H1 (cell line): ENCODE results near the gene AMZ1. TPM values are rescaled to one million over a fixed set of nuclear protein-coding genes. Genes with fewer than 3 reads are reported as not detected.
A peak's percentile ranks its signal among the peaks of the same experiment; 100 is the strongest.

ENCODE experiments used
- CTCF ChIA-PET: fragments of 300-600 bp; sonication (Branson Sonifier 250); formaldehyde crosslinking; loops from one replicate; lab custom pipeline; 2021; ENCODE audit not compliant: partially characterized antibody; lab: Charles Lee
- POLR2A ChIA-PET: fragments of 300-600 bp; sonication (Branson Sonifier 250); formaldehyde crosslinking; loops from one replicate; lab custom pipeline; 2021; ENCODE audit warnings: inconsistent platforms; ENCODE audit not compliant: partially characterized antibody; lab: Charles Lee
- DNase-seq, 2 experiments: peaks; one replicate each; pipeline versions ENCODE4 v3.0.0 to v3.0.0-alpha.2; 2010 to 2022; ENCODE audit warnings: low spot score in 2 of 2, low read depth in 1 of 2, mixed read lengths in 1 of 2
- FAIRE-seq: peaks from 2 replicates; lab custom pipeline; 2011; peaks lifted over from hg19 to GRCh38; lab: Jason Lieb, UNC
- H2AFZ ChIP-seq: 2 replicates; pipeline ENCODE4 v1.8.1; 2012; ENCODE audit warnings: low read length, inconsistent platforms
- H2AK5ac ChIP-seq: 2 replicates; pipeline ENCODE4 v1.6.1; 2013; ENCODE audit warnings: low read depth, low read length
- H2BK120ac ChIP-seq: replicated peaks from 2 replicates; pipeline ENCODE3; 2013; ENCODE audit warnings: low read depth, low read length, inconsistent platforms
- H2BK12ac ChIP-seq: 2 replicates; pipeline ENCODE4 v1.6.1; 2013; ENCODE audit warnings: low read depth, low read length
- H2BK15ac ChIP-seq: 2 replicates; pipeline ENCODE4 v1.6.1; 2013; ENCODE audit warnings: low read length
- H2BK20ac ChIP-seq: 2 replicates; pipeline ENCODE4 v1.6.1; 2013; ENCODE audit warnings: low read length
- H2BK5ac ChIP-seq: 2 replicates; pipeline ENCODE4 v1.6.1; 2013; ENCODE audit warnings: low read depth, low read length
- H3K14ac ChIP-seq: 2 replicates; pipeline ENCODE4 v1.6.1; 2013; ENCODE audit warnings: inconsistent platforms; ENCODE audit not compliant: insufficient read length
- H3K18ac ChIP-seq: 2 replicates; pipeline ENCODE4 v1.6.1; 2013; ENCODE audit warnings: low read length; ENCODE audit errors: extremely low read depth
- H3K23ac ChIP-seq: 2 replicates; pipeline ENCODE4 v1.6.1; 2013; ENCODE audit warnings: inconsistent platforms; ENCODE audit not compliant: insufficient read length
- H3K23me2 ChIP-seq: 2 replicates; pipeline ENCODE4 v1.6.1; 2013; ENCODE audit warnings: low read depth, low read length
- H3K27ac ChIP-seq: 2 replicates; pipeline ENCODE4 v1.6.1; 2011; ENCODE audit warnings: low read depth, low read length, inconsistent platforms
- H3K27me3 ChIP-seq, 4 experiments: replicated peaks in 1 of 4; 1 replicate in 1 of 4; 2 replicates in 3 of 4; pipeline versions ENCODE4 v1.6.1 to v1.8.1; 2011 to 2013; ENCODE audit warnings: low read length in 3 of 4, mild to moderate bottlenecking in 3 of 4, inconsistent platforms in 2 of 4, mixed read lengths in 2 of 4, moderate library complexity in 1 of 4; ENCODE audit not compliant: control insufficient read depth in 3 of 4, insufficient read depth in 3 of 4; ENCODE audit errors: extremely low read depth in 1 of 4
- H3K36me3 ChIP-seq, 4 experiments: 2 replicates each; pipeline versions ENCODE4 v1.6.1 to v1.8.1; 2011 to 2013; ENCODE audit warnings: mild to moderate bottlenecking in 4 of 4, low read length in 3 of 4, moderate library complexity in 2 of 4, control low read depth in 1 of 4, inconsistent platforms in 1 of 4; ENCODE audit not compliant: insufficient read depth in 4 of 4, control insufficient read depth in 2 of 4
- H3K4ac ChIP-seq: replicated peaks from 2 replicates; pipeline ENCODE3; 2013; ENCODE audit warnings: low read length, low read depth, mixed read lengths, inconsistent platforms; ENCODE audit not compliant: insufficient read length
- H3K4me1 ChIP-seq, 4 experiments: replicated peaks in 1 of 4; 1 replicate in 1 of 4; 2 replicates in 3 of 4; pipeline versions ENCODE4 v1.6.1 to v1.8.1; 2011 to 2013; ENCODE audit warnings: low read length in 3 of 4, inconsistent platforms in 2 of 4, mixed read lengths in 1 of 4; ENCODE audit not compliant: insufficient read depth in 4 of 4, control insufficient read depth in 3 of 4
- H3K4me2 ChIP-seq, 2 experiments: 2 replicates each; pipeline versions ENCODE4 v1.6.1 to v1.8.1; 2011 to 2013; ENCODE audit warnings: low read depth in 2 of 2, low read length in 2 of 2, control low read depth in 1 of 2, inconsistent platforms in 1 of 2, mild to moderate bottlenecking in 1 of 2; ENCODE audit not compliant: insufficient read depth in 1 of 2
- H3K4me3 ChIP-seq, 4 experiments: fragments of 200-600, 300-600 bp in 1 of 4; sonication (generic), shearing (Covaris generic), sonication (Bioruptor Twin) in 1 of 4; 2 replicates each; pipeline versions ENCODE4 v1.5.1 to v1.8.1; 2011 to 2016; ENCODE audit warnings: low read length in 4 of 4, low read depth in 3 of 4, control low read depth in 2 of 4, inconsistent platforms in 2 of 4, mild to moderate bottlenecking in 2 of 4, mixed read lengths in 1 of 4, moderate library complexity in 1 of 4; ENCODE audit not compliant: insufficient read depth in 2 of 4; ENCODE audit errors: extremely low read depth in 1 of 4
- H3K56ac ChIP-seq: replicated peaks from 2 replicates; pipeline ENCODE3; 2013; ENCODE audit warnings: low read depth, mild to moderate bottlenecking, mixed read lengths, low read length, inconsistent platforms; ENCODE audit not compliant: insufficient read length
- H3K79me1 ChIP-seq: 2 replicates; pipeline ENCODE4 v1.6.1; 2013; ENCODE audit warnings: low read depth, low read length, control low read depth
- H3K79me2 ChIP-seq, 2 experiments: 2 replicates each; pipeline versions ENCODE4 v1.6.1 to v1.8.1; 2012 to 2013; ENCODE audit warnings: low read length in 2 of 2, mild to moderate bottlenecking in 2 of 2, inconsistent platforms in 1 of 2; ENCODE audit not compliant: insufficient read depth in 2 of 2, control insufficient read depth in 1 of 2
- H3K9ac ChIP-seq, 4 experiments: replicated peaks in 1 of 4; 1 replicate in 1 of 4; 2 replicates in 3 of 4; pipeline versions ENCODE4 v1.6.1 to v1.8.1; 2011 to 2013; ENCODE audit warnings: low read depth in 3 of 4, low read length in 3 of 4, control low read depth in 2 of 4, mild to moderate bottlenecking in 2 of 4, moderate library complexity in 2 of 4, inconsistent platforms in 1 of 4; ENCODE audit errors: extremely low read depth in 1 of 4
- H3K9me3 ChIP-seq, 2 experiments: 2 replicates each; pipeline versions ENCODE4 v1.6.1 to v1.8.1; 2012 to 2013; ENCODE audit warnings: mild to moderate bottlenecking in 2 of 2, moderate library complexity in 2 of 2, control low read depth in 1 of 2, inconsistent platforms in 1 of 2, low read depth in 1 of 2, low read length in 1 of 2, mixed read lengths in 1 of 2; ENCODE audit not compliant: insufficient read depth in 2 of 2
- H4K20me1 ChIP-seq, 2 experiments: replicated peaks in 1 of 2; 2 replicates each; pipeline versions ENCODE3 to v1.8.1; 2011 to 2013; ENCODE audit warnings: inconsistent platforms in 2 of 2, low read length in 2 of 2, mild to moderate bottlenecking in 1 of 2; ENCODE audit not compliant: insufficient read depth in 2 of 2, control insufficient read depth in 1 of 2
- H4K5ac ChIP-seq: 2 replicates; pipeline ENCODE4 v1.6.1; 2013; ENCODE audit warnings: low read length, low read depth, mixed read lengths, inconsistent platforms; ENCODE audit not compliant: insufficient read length
- H4K8ac ChIP-seq: 2 replicates; pipeline ENCODE4 v1.8.0; 2013; ENCODE audit warnings: mild to moderate bottlenecking, moderate library complexity, low read length, inconsistent platforms; ENCODE audit not compliant: insufficient read depth; ENCODE audit errors: extremely low read depth
- H4K91ac ChIP-seq: replicated peaks from 2 replicates; pipeline ENCODE3; 2013; ENCODE audit warnings: low read length, mixed read lengths, inconsistent platforms; ENCODE audit not compliant: insufficient read length
- ASH2L ChIP-seq: fragments of 200-600, 300-600 bp; sonication (generic); IDR thresholded peaks from one replicate; pipeline ENCODE4 v1.7.1; 2017; ENCODE audit warnings: low read length
- BRCA1 ChIP-seq: IDR thresholded peaks from 2 replicates; pipeline ENCODE4 v1.6.1; 2012; ENCODE audit warnings: low read depth, low read length, improper control_type of control experiment
- EGR1 ChIP-seq: IDR thresholded peaks from 2 replicates; pipeline ENCODE4 v1.6.1; 2011; ENCODE audit warnings: low read depth, low read length, borderline replicate concordance
- EP300 ChIP-seq, 2 experiments: IDR thresholded peaks; 1 replicate in 1 of 2; 2 replicates in 1 of 2; pipeline ENCODE4 v1.6.1; 2011 to 2012; ENCODE audit warnings: low read depth in 2 of 2, low read length in 2 of 2, mild to moderate bottlenecking in 2 of 2, borderline replicate concordance in 1 of 2, inconsistent platforms in 1 of 2, moderate library complexity in 1 of 2
- FOSL1 ChIP-seq: IDR thresholded peaks from 2 replicates; pipeline ENCODE4 v1.6.1; 2011; ENCODE audit warnings: mild to moderate bottlenecking, low read depth, low read length, moderate library complexity; ENCODE audit not compliant: insufficient read depth
- GTF2F1 ChIP-seq: IDR thresholded peaks from 2 replicates; pipeline ENCODE4 v1.6.1; 2012; ENCODE audit warnings: low read depth, low read length, improper control_type of control experiment, borderline replicate concordance
- KDM5A ChIP-seq: fragments of 200-600 bp; IDR thresholded peaks from 2 replicates; pipeline ENCODE4 v1.7.1; 2012; ENCODE audit warnings: mild to moderate bottlenecking, low read length, inconsistent platforms, mixed read lengths
- RAD21 ChIP-seq, 2 experiments: IDR thresholded peaks in 1 of 2; conservative IDR thresholded peaks in 1 of 2; 2 replicates each; pipeline ENCODE4 v1.6.1; 2011; ENCODE audit warnings: low read depth in 2 of 2, low read length in 2 of 2, improper control_type of control experiment in 1 of 2, inconsistent platforms in 1 of 2, mild to moderate bottlenecking in 1 of 2, moderate library complexity in 1 of 2
- SP2 ChIP-seq: IDR thresholded peaks from 2 replicates; pipeline ENCODE4 v1.6.1; 2012; ENCODE audit warnings: mild to moderate bottlenecking, low read length, inconsistent platforms
- SRF ChIP-seq: IDR thresholded peaks from 2 replicates; pipeline ENCODE4 v1.6.1; 2011; ENCODE audit warnings: mild to moderate bottlenecking, low read depth, low read length, moderate library complexity
- YY1 ChIP-seq: IDR thresholded peaks from 2 replicates; pipeline ENCODE4 v1.6.1; 2011; ENCODE audit warnings: low read depth, mild to moderate bottlenecking, low read length
- ZNF274 ChIP-seq: IDR thresholded peaks from 2 replicates; pipeline ENCODE4 v1.7.0; 2012; ENCODE audit warnings: low read length, borderline replicate concordance; ENCODE audit errors: extremely low read depth
- WGBS, 2 experiments: shearing (Covaris generic) in 1 of 2; methylation state at CpG; one replicate each; pipeline versions ENCODE4 v1.1.6 to v1.1.7; 2013 to 2015; ENCODE audit warnings: low lambda C conversion rate in 2 of 2, mixed read lengths in 2 of 2, inconsistent platforms in 1 of 2, low coverage in 1 of 2, missing lambda C conversion rate in 1 of 2; ENCODE audit not compliant: insufficient replicate concordance in 2 of 2, insufficient coverage in 1 of 2, insufficient read length in 1 of 2; ENCODE audit errors: extremely low coverage in 1 of 2, missing lambda C conversion rate in 1 of 2; 5-methylcytosine and 5-hydroxymethylcytosine counted together
- polyA plus RNA-seq, 7 experiments: library from polyadenylated mRNA; depleted of rRNA in 3 of 7; stranded (reverse) in 5 of 7; unstranded in 2 of 7; fragments of >200 nt in 5 of 7; fragments of 200-250 nt in 2 of 7; gene quantifications; 1 replicate in 5 of 7; 2 replicates in 1 of 7; 4 replicates in 1 of 7; pipeline versions ENCODE4 v1.2.1 to v1.2.3, GENCODE V29; 2011 to 2013; ENCODE audit warnings: missing spikeins in 2 of 7, mixed read lengths in 2 of 7
- total RNA-seq: library from RNA; stranded (reverse); fragmentation: NEBNext Ultra II Directional; extraction: Animal tissue kit (Norgen Biotek cat#: 25700); gene quantifications from 2 replicates; pipeline ENCODE4 v1.2.1, GENCODE V29; 2021

The AMZ1 gene
- total and polyA plus RNA-seq, 2 of the 8 experiments (the other 6 are each of a cell fraction or from before 2014, with no cell fraction given), result 0.59 to 1.4 TPM

GRCh38 chr7:2760098-2760889 is 72.3 kb downstream of the AMZ1 start:
- Histone ChIP-seq H3K18ac (0 out of 2 replicates have a peak overlapping the region, but pooled peaks have one; percentile 11), H3K23ac (no peak overlapping the region), H2BK15ac (no peak overlapping the region), H3K4me1 (peaks cover 0 to 11% (median 4%) of the 10 kb centered on the region in 4 experiments; a peak in 5 of 7 replicates), H3K4me2 (no peak overlapping the region), H3K14ac (no peak overlapping the region), H3K4me3 (no peak overlapping the region), H3K23me2 (no peaks in the 10 kb centered on the region), H3K56ac (no peak overlapping the region), H2AK5ac (no peak overlapping the region; the same call in 1 of the 2 replicates), H3K4ac (no peak overlapping the region), H3K27ac (no peak overlapping the region), H2BK12ac (peak overlapping the region; percentile 55; the same call in 1 of the 2 replicates), H3K79me1 (peaks cover 7% of the 10 kb centered on the region; the same call in 1 of the 2 replicates), H3K79me2 (peaks cover 0 to 62% of the 10 kb centered on the region in 2 experiments; a peak in 2 of 4 replicates), H3K36me3 (0 out of 8 replicates have a peak, but pooled peaks cover 0 to 2% (median 0%) of the 10 kb centered on the region in 4 experiments), H2BK120ac (no peak overlapping the region), H3K9ac (no peak overlapping the region), H4K20me1 (peaks cover 0 to 6% of the 10 kb centered on the region in 2 experiments), H2BK20ac (no peak overlapping the region), H3K9me3 (no peaks in the 10 kb centered on the region), H2AFZ (no peak overlapping the region), H4K8ac (no peak overlapping the region), H3K27me3 (no peaks in the 10 kb centered on the region), H2BK5ac (peak overlapping the region; percentile 72), H4K5ac (no peak overlapping the region), H4K91ac (no peak overlapping the region)
- DNase-seq (no peak), FAIRE-seq (no peak)
- ChIA-PET POLR2A (interaction anchor here (1.3 kb wide), 1 partner anchor 10 kb away, joined by 6 read pairs; no protein-coding TSS in a partner anchor), CTCF (interaction anchor here (0.5 to 3.1 kb wide), 27 partner anchors 10 to 993 kb away, joined by 3 to 18 read pairs (median 4); no protein-coding TSS in a partner anchor)
- WGBS, 2 experiments, result 81% methylated on average over 22 of the region's 22 CpGs; no CpG with 5 or more reads in 1 of the 2 experiments
- no peak for TF ChIP-seq YY1
- TF ChIP-seq RAD21 (IDR thresholded peaks at IDR 0.05 in 1 of 2, conservative IDR thresholded peaks at IDR 0.05 in 1 of 2; ENCODE audit: low read depth in 2 of 2, low read length in 2 of 2), result peak; percentile 63 to 68
- no peak for TF ChIP-seq EP300 (IDR thresholded peaks at IDR 0.05; ENCODE audit: borderline replicate concordance in 1 of 2, low read depth in 2 of 2, low read length in 2 of 2)
- TF ChIP-seq ZNF274, result no peak
- TF ChIP-seq KDM5A, result no peak
- no peak for TF ChIP-seq FOSL1
- TF ChIP-seq BRCA1, result no peak
- no peak for TF ChIP-seq SRF
- no peak for TF ChIP-seq ASH2L
- no peak for TF ChIP-seq EGR1
- no peak for TF ChIP-seq GTF2F1
- no peak for TF ChIP-seq SP2
